SK-N-SH (cell line): ENCODE results near the gene MGAT5. TPM values are rescaled to one million over a fixed set of nuclear protein-coding genes. Genes with fewer than 3 reads are reported as not detected.
A peak's percentile ranks its signal among the peaks of the same experiment; 100 is the strongest.

ENCODE experiments used
- CTCF ChIA-PET: fragments of 300-600, 350-600 bp; formaldehyde crosslinking; extraction: SDS; loops from one replicate; lab custom pipeline; 2021; lab: Yijun Ruan, JAX
- POLR2A ChIA-PET: fragments of 350-600 bp; sonication (Branson Sonifier 250); formaldehyde crosslinking; extraction: SDS; loops from one replicate; lab custom pipeline; 2020; ENCODE audit warnings: antibody characterized with exemption, inconsistent platforms; lab: Yijun Ruan, JAX
- DNase-seq: peaks from one replicate; pipeline ENCODE4 v3.0.0; 2012
- H2AFZ ChIP-seq: fragments of 200-600 bp; sonication (generic); 2 replicates; pipeline ENCODE4 v1.8.1; 2016; ENCODE audit warnings: antibody characterized with exemption, mild to moderate bottlenecking, low read depth
- H3F3A ChIP-seq: fragments of 200-600 bp; sonication (generic); replicated peaks from 2 replicates; pipeline ENCODE3; 2016; ENCODE audit warnings: antibody characterized with exemption, mild to moderate bottlenecking; ENCODE audit not compliant: insufficient read depth
- H3K27ac ChIP-seq, 2 experiments: fragments of 200-500 bp in 1 of 2; fragments of 200-600 bp in 1 of 2; sonication (Bioruptor generic) in 1 of 2; sonication (generic), shearing (Covaris generic) in 1 of 2; 2 replicates each; pipeline versions ENCODE4 v1.5.1 to v1.6.1; 2014 to 2016; ENCODE audit warnings: low read depth in 2 of 2, inconsistent platforms in 1 of 2, low read length in 1 of 2, mild to moderate bottlenecking in 1 of 2, mixed read lengths in 1 of 2
- H3K27me3 ChIP-seq: fragments of 200-600 bp; sonication (generic), shearing (Covaris generic); 2 replicates; pipeline ENCODE4 v1.6.1; 2016; ENCODE audit warnings: mixed run types; ENCODE audit not compliant: insufficient read depth
- H3K36me3 ChIP-seq, 2 experiments: fragments of 200-500 bp in 1 of 2; fragments of 200-600 bp in 1 of 2; sonication (Bioruptor generic) in 1 of 2; sonication (generic) in 1 of 2; replicated peaks in 1 of 2; 2 replicates each; pipeline versions ENCODE3 to v1.5.1; 2014 to 2016; ENCODE audit warnings: low read length in 1 of 2, mild to moderate bottlenecking in 1 of 2; ENCODE audit not compliant: insufficient read depth in 2 of 2, control insufficient read depth in 1 of 2
- H3K4me1 ChIP-seq, 2 experiments: fragments of 200-500 bp in 1 of 2; fragments of 200-600 bp in 1 of 2; sonication (Bioruptor generic) in 1 of 2; sonication (generic), shearing (Covaris generic) in 1 of 2; 2 replicates each; pipeline versions ENCODE4 v1.5.1 to v1.6.1; 2014 to 2016; ENCODE audit warnings: low read depth in 1 of 2, low read length in 1 of 2, mixed run types in 1 of 2; ENCODE audit not compliant: insufficient read depth in 2 of 2, control insufficient read depth in 1 of 2
- H3K4me2 ChIP-seq: fragments of 200-600 bp; sonication (generic), shearing (Covaris generic); 2 replicates; pipeline ENCODE4 v1.6.1; 2017; ENCODE audit warnings: mixed run types
- H3K4me3 ChIP-seq, 2 experiments: fragments of 200-500 bp in 1 of 2; fragments of 200-600 bp in 1 of 2; sonication (Bioruptor generic) in 1 of 2; sonication (generic), shearing (Covaris generic) in 1 of 2; 2 replicates each; pipeline versions ENCODE4 v1.5.1 to v1.8.1; 2014 to 2016; ENCODE audit warnings: low read depth in 2 of 2, inconsistent platforms in 1 of 2, low read length in 1 of 2, mild to moderate bottlenecking in 1 of 2, mixed read lengths in 1 of 2, moderate library complexity in 1 of 2
- H3K79me2 ChIP-seq: fragments of 200-600 bp; sonication (generic); 2 replicates; pipeline ENCODE4 v1.8.1; 2017; ENCODE audit warnings: mild to moderate bottlenecking; ENCODE audit not compliant: insufficient read depth
- H3K9ac ChIP-seq: fragments of 200-600 bp; sonication (generic); 2 replicates; pipeline ENCODE4 v1.6.1; 2017; ENCODE audit warnings: mixed run types
- H3K9me2 ChIP-seq: fragments of 200-600 bp; sonication (generic); 2 replicates; pipeline ENCODE4 v1.6.1; 2017; ENCODE audit warnings: mixed run types
- H3K9me3 ChIP-seq: fragments of 200-600 bp; sonication (generic); 2 replicates; pipeline ENCODE4 v1.6.1; 2017; ENCODE audit warnings: mixed run types, mild to moderate bottlenecking, moderate library complexity
- H4K20me1 ChIP-seq: fragments of 200-600 bp; sonication (generic); 2 replicates; pipeline ENCODE4 v1.6.1; 2017; ENCODE audit warnings: mild to moderate bottlenecking, mixed run types; ENCODE audit not compliant: insufficient read depth
- EZH2phosphoT487 ChIP-seq: fragments of 200-600 bp; sonication (generic); IDR thresholded peaks from 2 replicates; pipeline ENCODE4 v1.6.1; 2017; ENCODE audit warnings: low read depth, mixed run types, mild to moderate bottlenecking, antibody characterized with exemption, moderate library complexity, borderline replicate concordance
- FOXJ3 ChIP-seq: sonication (generic); formaldehyde crosslinking; IDR thresholded peaks from 2 replicates; pipeline ENCODE4 v1.5.1; 2020; ENCODE audit warnings: mild to moderate bottlenecking, missing genetic modification reagents
- JUND ChIP-seq: IDR thresholded peaks from 2 replicates; pipeline ENCODE4 v1.4.0; 2012
- MEF2A ChIP-seq: IDR thresholded peaks from 2 replicates; pipeline ENCODE4 v1.4.0; 2012; ENCODE audit warnings: low read depth, borderline replicate concordance
- MXI1 ChIP-seq: IDR thresholded peaks from 2 replicates; pipeline ENCODE4 v1.6.1; 2012; ENCODE audit warnings: mild to moderate bottlenecking, low read depth, low read length, improper control_type of control experiment
- NFIC ChIP-seq: IDR thresholded peaks from 2 replicates; pipeline ENCODE4 v1.4.0; 2012; ENCODE audit warnings: borderline replicate concordance
- POLR2AphosphoS5 ChIP-seq: IDR thresholded peaks from 2 replicates; pipeline ENCODE4 v1.6.1; 2012; ENCODE audit warnings: low read depth, low read length
- RAD21 ChIP-seq: IDR thresholded peaks from 2 replicates; pipeline ENCODE4 v1.6.1; 2012; ENCODE audit warnings: mild to moderate bottlenecking, low read length
- RCOR1 ChIP-seq: fragments of 150-350 bp; IDR thresholded peaks from 2 replicates; pipeline ENCODE4 v1.6.1; 2017; ENCODE audit warnings: antibody characterized with exemption, low read length
- RXRA ChIP-seq: IDR thresholded peaks from 2 replicates; pipeline ENCODE4 v1.4.0; 2012; ENCODE audit warnings: low read depth, mild to moderate bottlenecking, borderline replicate concordance
- SIN3A ChIP-seq: IDR thresholded peaks from 2 replicates; pipeline ENCODE4 v1.6.1; 2012; ENCODE audit warnings: low read depth, mild to moderate bottlenecking, low read length, moderate library complexity, borderline replicate concordance
- TEAD4 ChIP-seq: IDR thresholded peaks from 2 replicates; pipeline ENCODE4 v1.4.0; 2012; ENCODE audit warnings: mild to moderate bottlenecking, borderline replicate concordance; ENCODE audit not compliant: insufficient read depth
- WGBS: methylation state at CpG from one replicate; pipeline ENCODE4 v1.1.6; 2017; ENCODE audit warnings: low lambda C conversion rate; 5-methylcytosine and 5-hydroxymethylcytosine counted together
- polyA plus RNA-seq, 3 experiments: library from polyadenylated mRNA; depleted of rRNA; stranded (reverse); fragments of >200 nt; gene quantifications; 2 replicates each; pipeline ENCODE4 v1.2.3, GENCODE V29; 2012
- TF ChIP-seq, protein P1 (sequence below): IDR thresholded peaks from 2 replicates; pipeline ENCODE4 v1.4.0; 2012; ENCODE audit warnings: low read depth, borderline replicate concordance
- TF ChIP-seq, protein P2 (sequence below): IDR thresholded peaks from 2 replicates; pipeline ENCODE4 v1.4.0; 2012; ENCODE audit warnings: low read depth
- TF ChIP-seq, protein P3 (sequence below): IDR thresholded peaks from 2 replicates; pipeline ENCODE4; 2012

Gene MGAT5
- polyA plus RNA-seq, 1 of the 3 experiments (the other 2 are of a cell fraction) = 18.2 TPM

GRCh38 chr2:134289225-134289624, 35.4 kb downstream of the MGAT5 start:
- Histone ChIP-seq H3K4me3 (no peak overlapping the region), H4K20me1 (no peaks in the 10 kb centered on the region), H3K9me3 (no peaks in the 10 kb centered on the region), H3K36me3 (no peaks in the 10 kb centered on the region), H3K4me2 (no peak overlapping the region), H3K9ac (no peak overlapping the region), H3K27ac (no peak overlapping the region; a peak in 1 of 4 replicates), H3F3A (no peaks in the 10 kb centered on the region), H3K79me2 (peaks cover 4% of the 10 kb centered on the region; the same call in 1 of the 2 replicates), H2AFZ (no peak overlapping the region), H3K9me2 (no peaks in the 10 kb centered on the region), H3K27me3 (no peaks in the 10 kb centered on the region), H3K4me1 (peaks cover 10 to 11% of the 10 kb centered on the region in 2 experiments; a peak in 2 of 4 replicates)
- ChIA-PET POLR2A (no interaction called here), CTCF (interaction anchor here (1.3 kb wide), 1 partner anchor 44 kb away, joined by 7 read pairs; no protein-coding TSS in a partner anchor)
- DNase-seq = no peak
- WGBS = 97% methylated on average over 6 of the region's 6 CpGs
- TF ChIP-seq, protein P1, sequence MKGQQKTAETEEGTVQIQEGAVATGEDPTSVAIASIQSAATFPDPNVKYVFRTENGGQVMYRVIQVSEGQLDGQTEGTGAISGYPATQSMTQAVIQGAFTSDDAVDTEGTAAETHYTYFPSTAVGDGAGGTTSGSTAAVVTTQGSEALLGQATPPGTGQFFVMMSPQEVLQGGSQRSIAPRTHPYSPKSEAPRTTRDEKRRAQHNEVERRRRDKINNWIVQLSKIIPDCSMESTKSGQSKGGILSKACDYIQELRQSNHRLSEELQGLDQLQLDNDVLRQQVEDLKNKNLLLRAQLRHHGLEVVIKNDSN = no peak
- TF ChIP-seq RCOR1 (no peak), MEF2A (no peak), RXRA (no peak), RAD21 (no peak), TEAD4 (no peak), EZH2phosphoT487 (no peak), FOXJ3 (no peak)
- TF ChIP-seq, protein P2, sequence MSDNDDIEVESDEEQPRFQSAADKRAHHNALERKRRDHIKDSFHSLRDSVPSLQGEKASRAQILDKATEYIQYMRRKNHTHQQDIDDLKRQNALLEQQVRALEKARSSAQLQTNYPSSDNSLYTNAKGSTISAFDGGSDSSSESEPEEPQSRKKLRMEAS = no peak
- TF ChIP-seq, protein P3, sequence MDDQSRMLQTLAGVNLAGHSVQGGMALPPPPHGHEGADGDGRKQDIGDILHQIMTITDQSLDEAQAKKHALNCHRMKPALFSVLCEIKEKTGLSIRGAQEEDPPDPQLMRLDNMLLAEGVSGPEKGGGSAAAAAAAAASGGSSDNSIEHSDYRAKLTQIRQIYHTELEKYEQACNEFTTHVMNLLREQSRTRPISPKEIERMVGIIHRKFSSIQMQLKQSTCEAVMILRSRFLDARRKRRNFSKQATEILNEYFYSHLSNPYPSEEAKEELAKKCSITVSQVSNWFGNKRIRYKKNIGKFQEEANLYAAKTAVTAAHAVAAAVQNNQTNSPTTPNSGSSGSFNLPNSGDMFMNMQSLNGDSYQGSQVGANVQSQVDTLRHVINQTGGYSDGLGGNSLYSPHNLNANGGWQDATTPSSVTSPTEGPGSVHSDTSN = no peak

DNA sequence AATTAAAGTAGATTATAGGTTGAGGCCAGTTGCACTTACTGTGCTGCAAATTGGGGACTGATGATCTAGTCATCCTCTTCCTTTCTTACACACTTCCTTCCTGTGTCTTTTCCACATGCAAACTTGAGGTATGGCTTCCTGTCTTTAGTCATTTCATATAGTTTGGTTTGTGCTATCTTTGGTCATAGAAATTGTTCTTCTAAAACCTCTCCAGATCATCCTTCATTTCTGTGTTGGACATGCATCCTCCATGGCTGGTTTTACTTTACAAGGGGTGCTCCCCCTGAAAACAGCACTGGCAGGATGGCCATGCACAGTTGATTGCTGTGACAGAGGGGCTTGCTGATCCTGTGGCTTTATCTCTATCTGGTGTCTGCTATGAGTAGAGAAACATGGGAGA, 36.5 kb downstream of the MGAT5 start:
- no peak for DNase-seq
- Histone ChIP-seq H3K9me2 (no peaks in the 10 kb centered on the region), H3K27me3 (no peaks in the 10 kb centered on the region), H3F3A (no peaks in the 10 kb centered on the region), H3K9ac (no peak overlapping the region), H4K20me1 (no peaks in the 10 kb centered on the region), H3K4me3 (no peak overlapping the region), H3K79me2 (peaks cover 4% of the 10 kb centered on the region; the same call in 1 of the 2 replicates), H3K36me3 (no peaks in the 10 kb centered on the region), H3K27ac (peak overlapping the region in 1 of 2 experiments; percentile 47; a peak in 1 of 4 replicates), H3K4me1 (peaks cover 10 to 11% of the 10 kb centered on the region in 2 experiments; a peak in 2 of 4 replicates), H3K4me2 (no peak overlapping the region), H2AFZ (no peak overlapping the region), H3K9me3 (no peaks in the 10 kb centered on the region)
- TF ChIP-seq POLR2AphosphoS5 (no peak), NFIC (no peak), JUND (no peak), EZH2phosphoT487 (no peak), MXI1 (no peak), SIN3A (no peak)
- TF ChIP-seq, protein P3 = no peak
- POLR2A ChIA-PET = no interaction called here
- CTCF ChIA-PET = interaction anchor here (1.1 to 1.3 kb wide), 2 partner anchors 45 to 56 kb away, joined by 3 to 7 read pairs; no protein-coding TSS in a partner anchor
